ENCODE results near the gene DTX2. TPM values are rescaled to one million over a fixed set of nuclear protein-coding genes. Genes with fewer than 3 reads are reported as not detected.
"Not testable (repeated sequence)": the region's sequence is repeated elsewhere in the genome, so short reads cannot be mapped to it uniquely, and the experiment has no call there.

Gene DTX2
- total and polyA plus RNA-seq, 2 experiments from 2014 or later: 7.6 to 22.2 TPM

- not testable (repeated sequence) for H3K9me2 ChIP-seq (replicated peaks; ENCODE audit: insufficient read depth); H3K79me2 ChIP-seq; H3K9me3 ChIP-seq (ENCODE audit: low read depth); DNase-seq (ENCODE audit: low spot score); H4K20me1 ChIP-seq (ENCODE audit: insufficient read depth, poor library complexity, severe bottlenecking); H3K4me1 ChIP-seq (ENCODE audit: insufficient read depth); H3K4me3 ChIP-seq; H2AFZ ChIP-seq; H3K36me3 ChIP-seq (replicated peaks; ENCODE audit: insufficient read depth, low read depth); H3K4me2 ChIP-seq; H3K27me3 ChIP-seq; H3K27ac ChIP-seq
- 97% methylated on average over 7 of the region's 31 CpGs for WGBS (ENCODE audit: low lambda C conversion rate, missing lambda C conversion rate)
Measured at GRCh38 chr7:76511911-76512885, 50.7 kb downstream of the DTX2 start.

- peak; percentile 13 for DNase-seq (ENCODE audit: low spot score)
Measured at GRCh38 chr7:76512941-76513816, 51.7 kb downstream of the DTX2 start.

GRCh38 chr7:76513817-76514799 lies 52.6 kb downstream of the DTX2 start:
- 95% methylated on average over 25 of the region's 29 CpGs for WGBS (ENCODE audit: low lambda C conversion rate, missing lambda C conversion rate)
- no peak overlapping the region for H3K4me2 ChIP-seq

More at GRCh38 chr7:76512941-76513816, 51.7 kb downstream of the DTX2 start:
- Histone ChIP-seq H3K9me2 (replicated peaks; ENCODE audit: insufficient read depth) (no peaks in the 10 kb centered on the region), H2AFZ (no peak overlapping the region), H3K9me3 (ENCODE audit: low read depth) (no peaks in the 10 kb centered on the region), H3K4me3 (no peak overlapping the region), H3K4me1 (ENCODE audit: insufficient read depth) (peaks cover 7% of the 10 kb centered on the region), H3K79me2 (no peaks in the 10 kb centered on the region), H3K27ac (no peak overlapping the region), H4K20me1 (ENCODE audit: insufficient read depth, poor library complexity, severe bottlenecking) (no peaks in the 10 kb centered on the region), H3K36me3 (replicated peaks; ENCODE audit: insufficient read depth, low read depth) (no peaks in the 10 kb centered on the region), H3K27me3 (no peaks in the 10 kb centered on the region), H3K4me2 (no peak overlapping the region)
- 77% methylated on average over 17 of the region's 21 CpGs for WGBS (ENCODE audit: low lambda C conversion rate, missing lambda C conversion rate)
- no peak for TF ChIP-seq EZH2 (IDR thresholded peaks at IDR 0.05; ENCODE audit: borderline replicate concordance)
- peak; percentile 4 for TF ChIP-seq CTCF (IDR thresholded peaks at IDR 0.05; ENCODE audit: poor library complexity)

More at GRCh38 chr7:76513817-76514799, 52.6 kb downstream of the DTX2 start:
- peak; percentile 3 for DNase-seq (ENCODE audit: low spot score)
- TF ChIP-seq EZH2phosphoT487 (IDR thresholded peaks at IDR 0.05; ENCODE audit: low read depth, severe bottlenecking, unreplicated experiment) (no peak), CTCF (IDR thresholded peaks at IDR 0.05; ENCODE audit: poor library complexity) (no peak), EZH2 (IDR thresholded peaks at IDR 0.05; ENCODE audit: borderline replicate concordance) (no peak)
- H3K4me1 ChIP-seq (ENCODE audit: insufficient read depth): peaks cover 7% of the 10 kb centered on the region
- no peaks in the 10 kb centered on the region for H3K9me3 ChIP-seq (ENCODE audit: low read depth)
- no peaks in the 10 kb centered on the region for H4K20me1 ChIP-seq (ENCODE audit: insufficient read depth, poor library complexity, severe bottlenecking)
- no peaks in the 10 kb centered on the region for H3K36me3 ChIP-seq (replicated peaks; ENCODE audit: insufficient read depth, low read depth)
- H3K27ac ChIP-seq: no peak overlapping the region
- H3K4me3 ChIP-seq: no peak overlapping the region
- H3K9me2 ChIP-seq (replicated peaks; ENCODE audit: insufficient read depth): no peaks in the 10 kb centered on the region
- H2AFZ ChIP-seq: no peak overlapping the region
- no peaks in the 10 kb centered on the region for H3K27me3 ChIP-seq
- H3K79me2 ChIP-seq: no peaks in the 10 kb centered on the region

Measured in hepatocyte (in vitro differentiated cells).